ENCODE results near the gene SLC39A2. TPM values are rescaled to one million over a fixed set of nuclear protein-coding genes. Genes with fewer than 3 reads are reported as not detected.

SLC39A2 gene
- total RNA-seq, 1 experiment from 2014 or later = not detected

GRCh38 chr14:20988717-20989470 is 10.2 kb upstream of the SLC39A2 start (continued):
- TF ChIP-seq REST (IDR thresholded peaks at IDR 0.05; ENCODE audit: low read depth) (no peak), EZH2 (IDR thresholded peaks at IDR 0.05) (no peak), ELF1 (IDR thresholded peaks at IDR 0.05; ENCODE audit: borderline replicate concordance, low read depth) (no peak), YY1 (IDR thresholded peaks at IDR 0.05; ENCODE audit: extremely low read depth, insufficient replicate concordance, low read depth, low read length) (no peak), ZFX (IDR thresholded peaks at IDR 0.05) (no peak), ZBTB33 (IDR thresholded peaks at IDR 0.05; ENCODE audit: extremely low read depth, insufficient replicate concordance, low read length) (no peak), ATF3 (IDR thresholded peaks at IDR 0.05) (no peak), SRF (IDR thresholded peaks at IDR 0.05; ENCODE audit: low read depth) (no peak), EZH2phosphoT487 (IDR thresholded peaks at IDR 0.05; ENCODE audit: borderline replicate concordance) (no peak), POLR2A (IDR thresholded peaks at IDR 0.05; ENCODE audit: borderline replicate concordance, extremely low read depth, insufficient read depth, insufficient read length) (no peak)
